IPS-20b (cell line): Measurements from ENCODE around the gene PLEKHB2.
"Not testable (repeated sequence)": the region's sequence is repeated elsewhere in the genome, so short reads cannot be mapped to it uniquely, and the experiment has no call there.

ENCODE experiments used
- H3K27ac ChIP-seq: one replicate; pipeline ENCODE4 v1.5.1; 2013; ENCODE audit warnings: low read length
- H3K27me3 ChIP-seq: 2 replicates; pipeline ENCODE4 v1.6.1; 2013; ENCODE audit warnings: mild to moderate bottlenecking, low read length, inconsistent platforms; ENCODE audit not compliant: insufficient read depth
- H3K36me3 ChIP-seq: 2 replicates; pipeline ENCODE4 v1.6.1; 2013; ENCODE audit warnings: low read depth, mild to moderate bottlenecking, inconsistent platforms, low read length, moderate library complexity; ENCODE audit not compliant: insufficient read depth
- H3K4me1 ChIP-seq: 2 replicates; pipeline ENCODE4 v1.6.1; 2013; ENCODE audit warnings: mild to moderate bottlenecking, control low read depth, inconsistent platforms, low read length, moderate library complexity; ENCODE audit not compliant: insufficient read depth
- H3K4me3 ChIP-seq: 2 replicates; pipeline ENCODE4 v1.5.1; 2013; ENCODE audit warnings: mild to moderate bottlenecking, low read length, inconsistent platforms
- H3K9ac ChIP-seq: 2 replicates; pipeline ENCODE4 v1.6.1; 2013; ENCODE audit warnings: low read depth, mild to moderate bottlenecking, inconsistent platforms, low read length, moderate library complexity
- H3K9me3 ChIP-seq: 2 replicates; pipeline ENCODE4 v1.6.1; 2013; ENCODE audit warnings: mild to moderate bottlenecking, low read depth, low read length, inconsistent platforms; ENCODE audit not compliant: insufficient read depth

Gene PLEKHB2, protein sequence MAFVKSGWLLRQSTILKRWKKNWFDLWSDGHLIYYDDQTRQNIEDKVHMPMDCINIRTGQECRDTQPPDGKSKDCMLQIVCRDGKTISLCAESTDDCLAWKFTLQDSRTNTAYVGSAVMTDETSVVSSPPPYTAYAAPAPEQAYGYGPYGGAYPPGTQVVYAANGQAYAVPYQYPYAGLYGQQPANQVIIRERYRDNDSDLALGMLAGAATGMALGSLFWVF

DNA sequence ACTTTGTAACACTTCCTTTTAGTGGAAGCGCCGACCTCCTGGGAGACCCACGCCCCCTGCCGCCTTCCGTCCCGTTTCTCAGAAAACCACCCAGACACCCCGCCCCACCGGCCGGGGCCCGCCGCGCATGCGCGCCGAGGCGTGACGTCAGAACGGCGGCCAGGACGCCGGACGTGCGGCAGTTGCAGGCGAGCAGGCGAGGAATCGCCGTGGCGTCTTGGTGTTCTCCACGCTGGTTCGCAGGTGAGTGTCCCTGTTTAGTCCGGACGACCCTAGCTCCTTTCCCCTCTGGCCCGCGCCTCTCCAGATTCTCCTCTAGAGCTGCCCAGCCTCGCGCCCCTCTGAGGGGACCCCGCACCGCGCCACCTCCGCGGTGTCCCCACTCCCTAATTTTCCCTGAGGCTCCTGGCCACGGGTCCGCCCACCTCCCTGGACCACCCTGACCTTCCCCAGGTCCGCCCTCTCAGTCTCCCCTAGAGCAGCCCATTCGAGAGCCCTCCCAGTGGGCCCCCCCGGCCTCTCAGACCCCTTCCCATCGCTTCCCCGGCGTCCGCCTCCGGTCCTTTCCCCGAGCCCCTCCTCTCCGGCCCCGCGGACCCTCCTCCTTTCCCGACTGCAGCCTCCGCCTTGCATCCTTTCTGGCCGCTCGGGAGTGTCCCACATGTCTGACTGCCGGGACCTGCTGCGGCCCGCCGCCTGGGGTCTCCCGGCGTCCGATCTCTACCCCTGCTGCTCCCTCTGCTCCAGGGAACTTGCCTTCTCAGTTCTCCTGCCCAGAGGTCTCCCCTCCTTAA lies at the start of gene PLEKHB2:
PLEKHB2 (plus strand) TSS at position 181 of the 794 bp plus-strand sequence. CDS start 15,606 bp downstream, outside the sequence.
- peak within 1 kb of the TSS; percentile 87 for H3K9ac ChIP-seq
- H3K27ac ChIP-seq: no peak within 1 kb of the TSS
- peaks cover 2% of the 10 kb centered on the region; the same call in 1 of the 2 replicates for H3K36me3 ChIP-seq
- no peaks in the 10 kb centered on the region for H3K27me3 ChIP-seq
- peaks cover 4% of the 10 kb centered on the region; the same call in 1 of the 2 replicates for H3K4me1 ChIP-seq
- no peaks in the 10 kb centered on the region for H3K9me3 ChIP-seq
- H3K4me3 ChIP-seq: peak within 1 kb of the TSS; percentile 89

DNA sequence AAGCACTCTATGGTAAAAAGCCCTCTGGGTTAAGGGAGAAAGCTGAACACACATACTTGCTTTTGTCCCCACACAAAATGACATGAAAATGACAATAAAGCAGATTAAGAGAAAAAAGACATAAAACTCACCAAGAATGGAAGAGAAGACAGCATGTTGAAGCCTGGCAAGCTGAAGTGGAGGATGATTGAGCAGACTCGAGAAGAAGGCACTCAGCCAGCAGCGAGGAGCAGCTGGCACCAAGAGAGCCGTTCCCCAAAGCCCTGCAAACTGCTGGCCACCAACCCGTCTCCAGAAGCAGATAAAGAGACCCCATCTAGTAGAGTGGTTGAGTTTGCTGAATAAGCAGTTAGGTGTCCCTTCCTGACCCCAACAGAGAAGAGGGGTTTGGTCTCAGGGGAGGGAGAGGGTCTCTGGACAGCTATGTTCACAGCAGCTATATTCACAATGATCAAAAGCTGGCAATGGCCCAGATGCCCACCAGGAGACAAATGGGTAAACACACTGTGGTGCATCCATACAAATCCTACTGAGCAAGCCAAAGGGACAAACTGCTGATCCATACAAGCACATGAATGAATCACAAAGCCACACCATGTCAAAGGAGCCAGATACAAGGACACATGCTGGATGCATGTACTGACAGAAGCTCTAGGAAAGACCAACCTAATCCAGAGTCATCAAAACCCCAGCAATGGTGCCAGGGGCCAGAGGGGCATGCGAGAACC lies 48.8 kb upstream of the PLEKHB2 start:
- Histone ChIP-seq H3K27ac (no peak overlapping the region), H3K36me3 (peaks cover 94% of the 10 kb centered on the region), H3K4me1 (no peaks in the 10 kb centered on the region), H3K4me3 (no peak overlapping the region), H3K9me3 (no peaks in the 10 kb centered on the region), H3K9ac (no peak overlapping the region), H3K27me3 (no peaks in the 10 kb centered on the region)

- no peak overlapping the region for H3K4me3 ChIP-seq
- H3K27ac ChIP-seq: no peak overlapping the region
- no peaks in the 10 kb centered on the region for H3K4me1 ChIP-seq
- H3K36me3 ChIP-seq: peaks cover 94% of the 10 kb centered on the region
- no peaks in the 10 kb centered on the region for H3K27me3 ChIP-seq
- no peak overlapping the region for H3K9ac ChIP-seq
- no peaks in the 10 kb centered on the region for H3K9me3 ChIP-seq
These were observed 48.2 kb upstream of the PLEKHB2 start for GRCh38 chr2:131056932-131057287.

- Histone ChIP-seq H3K36me3 (peaks cover 94% of the 10 kb centered on the region), H3K27ac (no peak overlapping the region), H3K27me3 (no peaks in the 10 kb centered on the region), H3K4me1 (no peaks in the 10 kb centered on the region), H3K9ac (no peak overlapping the region), H3K9me3 (no peaks in the 10 kb centered on the region), H3K4me3 (no peak overlapping the region)
These were observed 46.8 kb upstream of the PLEKHB2 start for GRCh38 chr2:131058214-131058843.

- Histone ChIP-seq H3K36me3 (peaks cover 90% of the 10 kb centered on the region), H3K27me3 (no peaks in the 10 kb centered on the region), H3K27ac (no peak overlapping the region), H3K9me3 (no peaks in the 10 kb centered on the region), H3K4me1 (no peaks in the 10 kb centered on the region), H3K9ac (no peak overlapping the region), H3K4me3 (no peak overlapping the region)
These were observed 46.2 kb upstream of the PLEKHB2 start for GRCh38 chr2:131058920-131059319.

DNA sequence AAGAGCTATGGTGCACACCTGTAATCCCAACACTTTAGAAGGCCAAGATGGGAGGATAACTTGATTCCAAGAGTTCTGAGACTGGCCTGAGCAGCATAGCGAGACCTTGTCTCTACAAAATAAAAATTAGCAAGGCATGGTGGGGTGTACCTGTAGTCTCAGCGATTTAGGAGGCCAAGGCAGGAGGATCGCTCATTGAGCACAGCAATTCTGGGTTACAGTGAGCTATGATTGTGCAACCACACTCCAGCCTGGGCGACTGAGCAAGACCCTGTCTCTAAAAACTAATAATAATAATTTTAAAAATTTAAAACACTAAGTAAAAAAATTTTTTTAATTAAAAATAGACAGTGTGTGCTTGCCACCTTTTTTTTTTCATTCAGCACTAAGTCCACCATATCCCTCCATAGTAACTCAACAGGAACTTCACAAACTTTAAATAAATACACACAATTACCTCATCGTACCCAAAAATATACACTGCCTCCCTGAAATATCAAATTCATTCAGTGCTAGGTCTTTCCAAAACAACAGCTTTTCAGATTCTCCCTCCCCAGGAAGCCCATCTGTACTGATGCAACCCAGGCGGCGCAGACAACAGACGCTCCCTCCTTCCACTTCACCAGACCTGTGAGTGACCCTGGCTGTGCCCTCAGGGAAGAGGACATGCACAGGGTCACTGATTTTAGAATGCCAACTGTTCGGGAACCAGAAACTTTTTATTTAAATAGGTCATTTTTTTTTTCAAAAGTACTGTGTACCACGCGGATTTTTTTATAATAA lies 41.4 kb upstream of the PLEKHB2 start:
- Histone ChIP-seq H3K9ac (0 out of 2 replicates have a peak overlapping the region, but pooled peaks have one; percentile 27), H3K27me3 (no peaks in the 10 kb centered on the region), H3K9me3 (no peaks in the 10 kb centered on the region), H3K4me3 (no peak overlapping the region), H3K36me3 (peaks cover 82% of the 10 kb centered on the region), H3K27ac (no peak overlapping the region), H3K4me1 (no peaks in the 10 kb centered on the region; the same call in 1 of the 2 replicates)

- Histone ChIP-seq H3K4me1 (no peaks in the 10 kb centered on the region; the same call in 1 of the 2 replicates), H3K36me3 (peaks cover 77% of the 10 kb centered on the region), H3K9ac (no peak overlapping the region), H3K27ac (no peak overlapping the region), H3K4me3 (no peak overlapping the region), H3K27me3 (no peaks in the 10 kb centered on the region), H3K9me3 (no peaks in the 10 kb centered on the region)
These were observed 40.3 kb upstream of the PLEKHB2 start for GRCh38 chr2:131064589-131065512.

GRCh38 chr2:131067465-131068125 lies 37.5 kb upstream of the PLEKHB2 start:
- Histone ChIP-seq H3K36me3 (peaks cover 78% of the 10 kb centered on the region), H3K4me1 (no peaks in the 10 kb centered on the region; the same call in 1 of the 2 replicates)

DNA sequence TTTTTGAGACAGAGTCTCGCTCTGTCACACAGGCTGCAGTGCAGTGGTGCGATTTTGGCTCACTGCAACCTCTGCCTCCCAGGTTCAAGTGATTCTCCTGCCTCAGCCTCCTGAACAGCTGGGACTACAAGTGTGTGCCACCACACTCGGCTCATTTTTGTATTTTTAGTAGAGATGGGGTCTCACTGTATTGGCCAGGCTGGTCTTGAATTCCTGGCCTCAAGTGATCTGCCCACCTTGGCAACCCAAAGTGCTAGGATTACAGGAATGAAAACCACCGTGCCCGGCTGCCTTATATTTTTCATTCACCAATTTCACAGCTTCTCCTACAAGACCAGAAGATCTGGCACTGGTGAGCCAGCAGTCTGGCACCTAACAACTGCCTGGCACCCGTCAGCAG lies 37.0 kb upstream of the PLEKHB2 start:
- H3K36me3 ChIP-seq: peaks cover 78% of the 10 kb centered on the region

More at GRCh38 chr2:131067465-131068125, 37.5 kb upstream of the PLEKHB2 start:
- H3K27ac ChIP-seq: no peak overlapping the region
- no peaks in the 10 kb centered on the region for H3K27me3 ChIP-seq
- H3K4me3 ChIP-seq: no peak overlapping the region
- no peaks in the 10 kb centered on the region for H3K9me3 ChIP-seq
- H3K9ac ChIP-seq: no peak overlapping the region

DNA sequence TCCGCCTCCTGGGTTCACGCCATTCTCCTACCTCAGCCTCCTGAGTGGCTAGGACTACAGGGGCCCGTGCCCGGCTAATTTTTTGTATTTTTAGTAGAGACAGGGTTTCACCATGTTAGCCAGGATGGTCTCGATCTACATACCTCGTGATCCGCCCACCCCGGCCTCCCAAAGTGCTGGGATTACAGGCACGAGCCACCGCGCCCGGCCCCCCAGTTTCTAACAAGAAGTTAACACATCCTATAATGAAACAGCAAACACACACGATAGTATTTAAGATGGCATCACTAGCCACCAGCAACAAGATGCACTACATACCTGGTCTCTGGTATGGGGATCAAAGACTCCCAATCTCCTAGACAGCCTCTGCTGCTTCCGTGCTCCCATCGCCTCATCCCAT lies 29.6 kb upstream of the PLEKHB2 start:
- H3K9me3 ChIP-seq, H3K9ac ChIP-seq, H3K4me1 ChIP-seq, H3K27ac ChIP-seq, H3K4me3 ChIP-seq, H3K27me3 ChIP-seq: not testable (repeated sequence)
- H3K36me3 ChIP-seq: peaks cover 93% of the 10 kb centered on the region

More for the DNA sequence above, 37.0 kb upstream of the PLEKHB2 start:
- H3K9ac ChIP-seq, H3K4me1 ChIP-seq, H3K9me3 ChIP-seq, H3K4me3 ChIP-seq, H3K27me3 ChIP-seq, H3K27ac ChIP-seq: not testable (repeated sequence)
